ENCODE measurements around the gene SFXN3.

Gene SFXN3

GRCh38 chr10:101007915-101008822 lies 22.9 kb upstream of the SFXN3 start:
- DNase-seq, result no peak
- H3K27ac ChIP-seq (ENCODE audit: insufficient read depth, low read length, poor library complexity, severe bottlenecking), result no peak overlapping the region
- no peak overlapping the region for H3K4me3 ChIP-seq (ENCODE audit: insufficient read depth, low read depth, low read length, poor library complexity, severe bottlenecking)
- H3K27me3 ChIP-seq (replicated peaks; ENCODE audit: control insufficient read depth, insufficient read depth, low read length, poor library complexity, severe bottlenecking), result no peaks in the 10 kb centered on the region
- H3K9me3 ChIP-seq (ENCODE audit: control insufficient read depth, low read length), result no peaks in the 10 kb centered on the region
- H3K4me1 ChIP-seq (ENCODE audit: control insufficient read depth, insufficient read depth, low read length, poor library complexity, severe bottlenecking), result no peaks in the 10 kb centered on the region
- peaks cover 10% of the 10 kb centered on the region for H3K36me3 ChIP-seq (ENCODE audit: control insufficient read depth, insufficient read depth, low read length)

- Histone ChIP-seq H3K9me3 (ENCODE audit: control insufficient read depth, low read length) (no peaks in the 10 kb centered on the region), H3K27me3 (replicated peaks; ENCODE audit: control insufficient read depth, insufficient read depth, low read length, poor library complexity, severe bottlenecking) (no peaks in the 10 kb centered on the region), H3K27ac (ENCODE audit: insufficient read depth, low read length, poor library complexity, severe bottlenecking) (no peak overlapping the region), H3K4me1 (ENCODE audit: control insufficient read depth, insufficient read depth, low read length, poor library complexity, severe bottlenecking) (no peaks in the 10 kb centered on the region), H3K36me3 (ENCODE audit: control insufficient read depth, insufficient read depth, low read length) (peaks cover 6% of the 10 kb centered on the region), H3K4me3 (ENCODE audit: insufficient read depth, low read depth, low read length, poor library complexity, severe bottlenecking) (no peak overlapping the region)
- DNase-seq, result no peak
Observed at GRCh38 chr10:101008823-101009423, 22.1 kb upstream of the SFXN3 start.

GRCh38 chr10:101010329-101010728 lies 20.7 kb upstream of the SFXN3 start:
- Histone ChIP-seq H3K4me3 (ENCODE audit: insufficient read depth, low read depth, low read length, poor library complexity, severe bottlenecking) (no peak overlapping the region), H3K36me3 (ENCODE audit: control insufficient read depth, insufficient read depth, low read length) (peaks cover 3% of the 10 kb centered on the region), H3K27me3 (replicated peaks; ENCODE audit: control insufficient read depth, insufficient read depth, low read length, poor library complexity, severe bottlenecking) (no peaks in the 10 kb centered on the region), H3K9me3 (ENCODE audit: control insufficient read depth, low read length) (no peaks in the 10 kb centered on the region), H3K4me1 (ENCODE audit: control insufficient read depth, insufficient read depth, low read length, poor library complexity, severe bottlenecking) (no peaks in the 10 kb centered on the region), H3K27ac (ENCODE audit: insufficient read depth, low read length, poor library complexity, severe bottlenecking) (no peak overlapping the region)
- no peak for DNase-seq

- Histone ChIP-seq H3K9me3 (ENCODE audit: control insufficient read depth, low read length) (no peaks in the 10 kb centered on the region), H3K36me3 (ENCODE audit: control insufficient read depth, insufficient read depth, low read length) (no peaks in the 10 kb centered on the region), H3K4me3 (ENCODE audit: insufficient read depth, low read depth, low read length, poor library complexity, severe bottlenecking) (no peak overlapping the region), H3K27me3 (replicated peaks; ENCODE audit: control insufficient read depth, insufficient read depth, low read length, poor library complexity, severe bottlenecking) (peaks cover 2% of the 10 kb centered on the region), H3K27ac (ENCODE audit: insufficient read depth, low read length, poor library complexity, severe bottlenecking) (no peak overlapping the region), H3K4me1 (ENCODE audit: control insufficient read depth, insufficient read depth, low read length, poor library complexity, severe bottlenecking) (no peaks in the 10 kb centered on the region)
- no peak for DNase-seq
Observed at GRCh38 chr10:101011517-101012423, 19.3 kb upstream of the SFXN3 start.

- Histone ChIP-seq H3K36me3 (ENCODE audit: control insufficient read depth, insufficient read depth, low read length) (no peaks in the 10 kb centered on the region), H3K27ac (ENCODE audit: insufficient read depth, low read length, poor library complexity, severe bottlenecking) (no peak overlapping the region), H3K9me3 (ENCODE audit: control insufficient read depth, low read length) (no peaks in the 10 kb centered on the region), H3K4me3 (ENCODE audit: insufficient read depth, low read depth, low read length, poor library complexity, severe bottlenecking) (no peak overlapping the region), H3K4me1 (ENCODE audit: control insufficient read depth, insufficient read depth, low read length, poor library complexity, severe bottlenecking) (no peaks in the 10 kb centered on the region), H3K27me3 (replicated peaks; ENCODE audit: control insufficient read depth, insufficient read depth, low read length, poor library complexity, severe bottlenecking) (peaks cover 2% of the 10 kb centered on the region)
- peak; percentile 48 to 62 (median 49) for DNase-seq
Observed at GRCh38 chr10:101012525-101013364, 18.3 kb upstream of the SFXN3 start.

GRCh38 chr10:101013365-101013825 lies 17.6 kb upstream of the SFXN3 start:
- Histone ChIP-seq H3K27me3 (replicated peaks; ENCODE audit: control insufficient read depth, insufficient read depth, low read length, poor library complexity, severe bottlenecking) (peaks cover 2% of the 10 kb centered on the region), H3K36me3 (ENCODE audit: control insufficient read depth, insufficient read depth, low read length) (no peaks in the 10 kb centered on the region), H3K4me1 (ENCODE audit: control insufficient read depth, insufficient read depth, low read length, poor library complexity, severe bottlenecking) (no peaks in the 10 kb centered on the region), H3K9me3 (ENCODE audit: control insufficient read depth, low read length) (no peaks in the 10 kb centered on the region), H3K27ac (ENCODE audit: insufficient read depth, low read length, poor library complexity, severe bottlenecking) (no peak overlapping the region), H3K4me3 (ENCODE audit: insufficient read depth, low read depth, low read length, poor library complexity, severe bottlenecking) (no peak overlapping the region)
- DNase-seq, result no peak

GRCh38 chr10:101014230-101014884 lies 16.7 kb upstream of the SFXN3 start:
- DNase-seq, result peak; percentile 50 to 63 (median 54)
- Histone ChIP-seq H3K36me3 (ENCODE audit: control insufficient read depth, insufficient read depth, low read length) (no peaks in the 10 kb centered on the region), H3K27ac (ENCODE audit: insufficient read depth, low read length, poor library complexity, severe bottlenecking) (no peak overlapping the region), H3K9me3 (ENCODE audit: control insufficient read depth, low read length) (no peaks in the 10 kb centered on the region), H3K27me3 (replicated peaks; ENCODE audit: control insufficient read depth, insufficient read depth, low read length, poor library complexity, severe bottlenecking) (peaks cover 2% of the 10 kb centered on the region), H3K4me1 (ENCODE audit: control insufficient read depth, insufficient read depth, low read length, poor library complexity, severe bottlenecking) (peaks cover 3% of the 10 kb centered on the region), H3K4me3 (ENCODE audit: insufficient read depth, low read depth, low read length, poor library complexity, severe bottlenecking) (no peak overlapping the region)

GRCh38 chr10:101014966-101015581 lies 16.0 kb upstream of the SFXN3 start:
- DNase-seq, result no peak

More at GRCh38 chr10:101014966-101015581, 16.0 kb upstream of the SFXN3 start:
- no peaks in the 10 kb centered on the region for H3K9me3 ChIP-seq (ENCODE audit: control insufficient read depth, low read length)
- H3K27ac ChIP-seq (ENCODE audit: insufficient read depth, low read length, poor library complexity, severe bottlenecking), result no peak overlapping the region
- peaks cover 3% of the 10 kb centered on the region for H3K4me1 ChIP-seq (ENCODE audit: control insufficient read depth, insufficient read depth, low read length, poor library complexity, severe bottlenecking)
- no peaks in the 10 kb centered on the region for H3K36me3 ChIP-seq (ENCODE audit: control insufficient read depth, insufficient read depth, low read length)
- H3K4me3 ChIP-seq (ENCODE audit: insufficient read depth, low read depth, low read length, poor library complexity, severe bottlenecking), result no peak overlapping the region
- H3K27me3 ChIP-seq (replicated peaks; ENCODE audit: control insufficient read depth, insufficient read depth, low read length, poor library complexity, severe bottlenecking), result peaks cover 2% of the 10 kb centered on the region
